ENCODE results near the gene PLCL1.

DNA sequence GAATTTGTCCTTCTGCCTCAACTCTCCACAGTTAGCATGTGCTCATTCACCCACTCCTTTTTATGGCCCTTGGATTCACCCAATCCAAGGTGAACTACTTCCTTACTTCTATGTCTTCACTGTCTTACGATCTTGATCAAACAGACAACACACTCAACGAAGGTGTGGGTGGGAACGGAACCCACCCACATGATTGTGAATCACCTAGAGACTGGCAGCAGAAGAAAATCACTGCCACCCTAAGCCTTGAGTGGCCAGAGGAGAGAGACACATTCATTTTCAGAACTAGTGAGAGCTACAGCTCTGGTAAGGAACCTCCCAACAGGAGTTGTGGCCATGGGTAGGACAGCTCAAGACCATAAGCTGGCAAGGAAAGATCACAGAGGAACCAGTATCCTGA, 194.3 kb downstream of the PLCL1 start:
- no peak for TF ChIP-seq POLR2A (IDR thresholded peaks at IDR 0.05)
- TF ChIP-seq, protein P1, sequence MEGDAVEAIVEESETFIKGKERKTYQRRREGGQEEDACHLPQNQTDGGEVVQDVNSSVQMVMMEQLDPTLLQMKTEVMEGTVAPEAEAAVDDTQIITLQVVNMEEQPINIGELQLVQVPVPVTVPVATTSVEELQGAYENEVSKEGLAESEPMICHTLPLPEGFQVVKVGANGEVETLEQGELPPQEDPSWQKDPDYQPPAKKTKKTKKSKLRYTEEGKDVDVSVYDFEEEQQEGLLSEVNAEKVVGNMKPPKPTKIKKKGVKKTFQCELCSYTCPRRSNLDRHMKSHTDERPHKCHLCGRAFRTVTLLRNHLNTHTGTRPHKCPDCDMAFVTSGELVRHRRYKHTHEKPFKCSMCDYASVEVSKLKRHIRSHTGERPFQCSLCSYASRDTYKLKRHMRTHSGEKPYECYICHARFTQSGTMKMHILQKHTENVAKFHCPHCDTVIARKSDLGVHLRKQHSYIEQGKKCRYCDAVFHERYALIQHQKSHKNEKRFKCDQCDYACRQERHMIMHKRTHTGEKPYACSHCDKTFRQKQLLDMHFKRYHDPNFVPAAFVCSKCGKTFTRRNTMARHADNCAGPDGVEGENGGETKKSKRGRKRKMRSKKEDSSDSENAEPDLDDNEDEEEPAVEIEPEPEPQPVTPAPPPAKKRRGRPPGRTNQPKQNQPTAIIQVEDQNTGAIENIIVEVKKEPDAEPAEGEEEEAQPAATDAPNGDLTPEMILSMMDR (IDR thresholded peaks at IDR 0.05): no peak

Data from lower leg skin (tissue), 3 donors.